Fibroblast of gingiva (primary cell): ENCODE measurements around the gene KIRREL1.
"Not testable (repeated sequence)": the region's sequence is repeated elsewhere in the genome, so short reads cannot be mapped to it uniquely, and the experiment has no call there.

Source experiments
- DNase-seq: peaks from one replicate; pipeline ENCODE4 v3.0.0-alpha.2; 2011; ENCODE audit warnings: low read depth

Gene KIRREL1

GRCh38 chr1:158105352-158106095 lies 112.1 kb downstream of the KIRREL1 start:
- DNase-seq: no peak

GRCh38 chr1:158107916-158108315 lies 114.5 kb downstream of the KIRREL1 start:
- DNase-seq: no peak

- peak; percentile 13 for DNase-seq
Measured at GRCh38 chr1:158112994-158113758, 119.7 kb downstream of the KIRREL1 start.

GRCh38 chr1:158113759-158114127 lies 120.3 kb downstream of the KIRREL1 start:
- no peak for DNase-seq

- no peak for DNase-seq
Measured at GRCh38 chr1:158115126-158115525, 121.7 kb downstream of the KIRREL1 start.

- no peak for DNase-seq
Measured at GRCh38 chr1:158116311-158117167, 123.1 kb downstream of the KIRREL1 start.

- peak; percentile 23 for DNase-seq
Measured at GRCh38 chr1:158117854-158118704, 124.6 kb downstream of the KIRREL1 start.

GRCh38 chr1:158118713-158119402 lies 125.4 kb downstream of the KIRREL1 start:
- DNase-seq: no peak

GRCh38 chr1:158119976-158120653 lies 126.7 kb downstream of the KIRREL1 start:
- DNase-seq: no peak

GRCh38 chr1:158121604-158122254 lies 128.3 kb downstream of the KIRREL1 start:
- DNase-seq: no peak

- DNase-seq: no peak
Measured at GRCh38 chr1:158122833-158123388, 129.5 kb downstream of the KIRREL1 start.

- DNase-seq: no peak
Measured at GRCh38 chr1:158124034-158124433, 130.6 kb downstream of the KIRREL1 start.

GRCh38 chr1:158124999-158125398 lies 131.6 kb downstream of the KIRREL1 start:
- peak; percentile 87 for DNase-seq

GRCh38 chr1:158126425-158126824 lies 133.0 kb downstream of the KIRREL1 start:
- no peak for DNase-seq

GRCh38 chr1:158128531-158128930 lies 135.1 kb downstream of the KIRREL1 start:
- DNase-seq: not testable (repeated sequence)

- DNase-seq: no peak
Measured at GRCh38 chr1:158131217-158131616, 137.8 kb downstream of the KIRREL1 start.

- no peak for DNase-seq
Measured at GRCh38 chr1:158140764-158141192, 147.3 kb downstream of the KIRREL1 start.

GRCh38 chr1:158145173-158145719 lies 151.8 kb downstream of the KIRREL1 start:
- peak; percentile 73 for DNase-seq

- peak; percentile 10 for DNase-seq
Measured at GRCh38 chr1:158146165-158146564, 152.7 kb downstream of the KIRREL1 start.
